ENCODE data around the gene VASH1. TPM values are rescaled to one million over a fixed set of nuclear protein-coding genes. Genes with fewer than 3 reads are reported as not detected.

Gene VASH1
- total RNA-seq, 1 experiment from 2014 or later = 5.2 TPM

GRCh38 chr14:76727384-76727783 lies 33.9 kb upstream of the VASH1 start:
- DNase-seq (ENCODE audit: low read depth, low spot score) = no peak
- POLR2A ChIA-PET = no interaction called here
- ATAC-seq = no peak

DNA sequence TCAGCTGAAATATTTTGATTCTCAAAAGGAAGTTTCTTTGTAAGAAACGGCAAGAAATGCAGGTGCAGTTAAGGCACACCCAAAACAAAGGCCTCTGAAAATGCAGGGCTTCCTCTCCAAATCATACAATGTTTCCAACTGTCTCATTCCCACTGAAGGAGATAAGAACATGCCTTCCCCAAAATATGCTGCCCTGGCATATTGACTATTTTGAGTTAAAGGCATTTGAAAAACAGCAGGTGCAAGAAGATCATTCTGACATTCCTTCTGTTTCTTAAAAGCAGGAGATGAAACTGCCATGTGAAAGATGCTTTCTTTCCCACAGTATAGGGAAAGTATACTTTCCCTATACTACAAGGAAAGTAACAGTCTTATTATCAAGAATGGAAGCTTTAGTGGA lies 33.4 kb upstream of the VASH1 start:
- intact Hi-C loops (cut with micrococcal nuclease; ENCODE audit: unreplicated experiment) (no loop called here), in situ Hi-C loops (cut with HindIII; ENCODE audit: low pct_unique_long_range_greater_than_20kb, low sequenced_read_pairs) (no loop called here)
- ATAC-seq (no peak), DNase-seq (ENCODE audit: low read depth, low spot score) (no peak)
- no TSS peak for BruUV-seq (replicated peaks)
- Histone ChIP-seq H3K9me3 (ENCODE audit: control insufficient read depth, insufficient read depth, low read depth, low read length) (no peaks in the 10 kb centered on the region), H3K36me3 (ENCODE audit: control insufficient read depth, insufficient read depth, low read length) (no peaks in the 10 kb centered on the region), H3K4me3 (ENCODE audit: low read depth in 2 of 2, low read length in 2 of 2) (no peak overlapping the region), H3K27me3 (ENCODE audit: control insufficient read depth, insufficient read depth, low read length) (peaks cover 2% of the 10 kb centered on the region), H3K4me1 (ENCODE audit: control insufficient read depth, insufficient read depth, low read length) (no peaks in the 10 kb centered on the region), H3K27ac (ENCODE audit: low read length) (no peak overlapping the region)
- ChIA-PET CTCF (interaction anchor here (1.6 kb wide), 1 partner anchor 18 kb away, joined by 6 read pairs; no protein-coding TSS in a partner anchor), POLR2A (no interaction called here)
- TF ChIP-seq SIN3A (IDR thresholded peaks at IDR 0.05; ENCODE audit: borderline replicate concordance, insufficient read depth, low read depth, low read length) (no peak), TCF7L2 (IDR thresholded peaks at IDR 0.05; ENCODE audit: low read depth, low read length) (no peak), POLR2AphosphoS5 (IDR thresholded peaks at IDR 0.05; ENCODE audit: low read depth, low read length) (no peak)
- TF ChIP-seq, protein P1, sequence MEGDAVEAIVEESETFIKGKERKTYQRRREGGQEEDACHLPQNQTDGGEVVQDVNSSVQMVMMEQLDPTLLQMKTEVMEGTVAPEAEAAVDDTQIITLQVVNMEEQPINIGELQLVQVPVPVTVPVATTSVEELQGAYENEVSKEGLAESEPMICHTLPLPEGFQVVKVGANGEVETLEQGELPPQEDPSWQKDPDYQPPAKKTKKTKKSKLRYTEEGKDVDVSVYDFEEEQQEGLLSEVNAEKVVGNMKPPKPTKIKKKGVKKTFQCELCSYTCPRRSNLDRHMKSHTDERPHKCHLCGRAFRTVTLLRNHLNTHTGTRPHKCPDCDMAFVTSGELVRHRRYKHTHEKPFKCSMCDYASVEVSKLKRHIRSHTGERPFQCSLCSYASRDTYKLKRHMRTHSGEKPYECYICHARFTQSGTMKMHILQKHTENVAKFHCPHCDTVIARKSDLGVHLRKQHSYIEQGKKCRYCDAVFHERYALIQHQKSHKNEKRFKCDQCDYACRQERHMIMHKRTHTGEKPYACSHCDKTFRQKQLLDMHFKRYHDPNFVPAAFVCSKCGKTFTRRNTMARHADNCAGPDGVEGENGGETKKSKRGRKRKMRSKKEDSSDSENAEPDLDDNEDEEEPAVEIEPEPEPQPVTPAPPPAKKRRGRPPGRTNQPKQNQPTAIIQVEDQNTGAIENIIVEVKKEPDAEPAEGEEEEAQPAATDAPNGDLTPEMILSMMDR (IDR thresholded peaks at IDR 0.05) = no peak
- TF ChIP-seq, protein P2, sequence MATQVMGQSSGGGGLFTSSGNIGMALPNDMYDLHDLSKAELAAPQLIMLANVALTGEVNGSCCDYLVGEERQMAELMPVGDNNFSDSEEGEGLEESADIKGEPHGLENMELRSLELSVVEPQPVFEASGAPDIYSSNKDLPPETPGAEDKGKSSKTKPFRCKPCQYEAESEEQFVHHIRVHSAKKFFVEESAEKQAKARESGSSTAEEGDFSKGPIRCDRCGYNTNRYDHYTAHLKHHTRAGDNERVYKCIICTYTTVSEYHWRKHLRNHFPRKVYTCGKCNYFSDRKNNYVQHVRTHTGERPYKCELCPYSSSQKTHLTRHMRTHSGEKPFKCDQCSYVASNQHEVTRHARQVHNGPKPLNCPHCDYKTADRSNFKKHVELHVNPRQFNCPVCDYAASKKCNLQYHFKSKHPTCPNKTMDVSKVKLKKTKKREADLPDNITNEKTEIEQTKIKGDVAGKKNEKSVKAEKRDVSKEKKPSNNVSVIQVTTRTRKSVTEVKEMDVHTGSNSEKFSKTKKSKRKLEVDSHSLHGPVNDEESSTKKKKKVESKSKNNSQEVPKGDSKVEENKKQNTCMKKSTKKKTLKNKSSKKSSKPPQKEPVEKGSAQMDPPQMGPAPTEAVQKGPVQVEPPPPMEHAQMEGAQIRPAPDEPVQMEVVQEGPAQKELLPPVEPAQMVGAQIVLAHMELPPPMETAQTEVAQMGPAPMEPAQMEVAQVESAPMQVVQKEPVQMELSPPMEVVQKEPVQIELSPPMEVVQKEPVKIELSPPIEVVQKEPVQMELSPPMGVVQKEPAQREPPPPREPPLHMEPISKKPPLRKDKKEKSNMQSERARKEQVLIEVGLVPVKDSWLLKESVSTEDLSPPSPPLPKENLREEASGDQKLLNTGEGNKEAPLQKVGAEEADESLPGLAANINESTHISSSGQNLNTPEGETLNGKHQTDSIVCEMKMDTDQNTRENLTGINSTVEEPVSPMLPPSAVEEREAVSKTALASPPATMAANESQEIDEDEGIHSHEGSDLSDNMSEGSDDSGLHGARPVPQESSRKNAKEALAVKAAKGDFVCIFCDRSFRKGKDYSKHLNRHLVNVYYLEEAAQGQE (IDR thresholded peaks at IDR 0.05; ENCODE audit: insufficient read depth in 1 of 2, low read depth in 2 of 2, low read length in 1 of 2) = no peak

More at GRCh38 chr14:76727384-76727783, 33.9 kb upstream of the VASH1 start:
- in situ Hi-C loops (cut with HindIII; ENCODE audit: low pct_unique_long_range_greater_than_20kb, low sequenced_read_pairs) (no loop called here), intact Hi-C loops (cut with micrococcal nuclease; ENCODE audit: unreplicated experiment) (no loop called here)
- Histone ChIP-seq H3K4me1 (ENCODE audit: control insufficient read depth, insufficient read depth, low read length) (no peaks in the 10 kb centered on the region), H3K9me3 (ENCODE audit: control insufficient read depth, insufficient read depth, low read depth, low read length) (no peaks in the 10 kb centered on the region), H3K4me3 (ENCODE audit: low read depth in 2 of 2, low read length in 2 of 2) (no peak overlapping the region), H3K36me3 (ENCODE audit: control insufficient read depth, insufficient read depth, low read length) (no peaks in the 10 kb centered on the region), H3K27ac (ENCODE audit: low read length) (no peak overlapping the region), H3K27me3 (ENCODE audit: control insufficient read depth, insufficient read depth, low read length) (peaks cover 2% of the 10 kb centered on the region)
- TF ChIP-seq, protein P1 (IDR thresholded peaks at IDR 0.05) = no peak
- TF ChIP-seq TCF7L2 (IDR thresholded peaks at IDR 0.05; ENCODE audit: low read depth, low read length) (no peak), SIN3A (IDR thresholded peaks at IDR 0.05; ENCODE audit: borderline replicate concordance, insufficient read depth, low read depth, low read length) (no peak), POLR2AphosphoS5 (IDR thresholded peaks at IDR 0.05; ENCODE audit: low read depth, low read length) (no peak)
- TF ChIP-seq, protein P2 (IDR thresholded peaks at IDR 0.05; ENCODE audit: insufficient read depth in 1 of 2, low read depth in 2 of 2, low read length in 1 of 2) = no peak
- CTCF ChIA-PET = no interaction called here
- no TSS peak for BruUV-seq (replicated peaks)
